Measurements from ENCODE around the gene ADSS2. TPM values are rescaled to one million over a fixed set of nuclear protein-coding genes. Genes with fewer than 3 reads are reported as not detected.

The ADSS2 gene
- total RNA-seq, 1 experiment from 2014 or later = 82.8 TPM

- CTCF ChIA-PET = no interaction called here
- peaks cover 17% of the 10 kb centered on the region for H3K9me3 Mint-ChIP-seq
- no peaks in the 10 kb centered on the region for H3K27me3 Mint-ChIP-seq (ENCODE audit: low read depth)
- H3K4me1 Mint-ChIP-seq = peaks cover 17% of the 10 kb centered on the region
- peak overlapping the region; percentile 7; the same call in 1 of the 2 replicates for H3K27ac Mint-ChIP-seq
- TF ChIP-seq ATF1 (CRISPR knock-in tag; IDR thresholded peaks at IDR 0.05) (no peak), TP53 (CRISPR knock-in tag; IDR thresholded peaks at IDR 0.05) (no peak), CREB1 (CRISPR knock-in tag; IDR thresholded peaks at IDR 0.05) (no peak), ESRRA (CRISPR knock-in tag; IDR thresholded peaks at IDR 0.05; ENCODE audit: borderline replicate concordance) (no peak), ZNF317 (CRISPR knock-in tag; IDR thresholded peaks at IDR 0.05; ENCODE audit: borderline replicate concordance, low read depth) (no peak), NFE2L1 (CRISPR knock-in tag; IDR thresholded peaks at IDR 0.05) (no peak), ZNF671 (CRISPR knock-in tag; IDR thresholded peaks at IDR 0.05) (no peak), IRF1 (CRISPR knock-in tag; IDR thresholded peaks at IDR 0.05) (no peak), TEAD1 (CRISPR knock-in tag; IDR thresholded peaks at IDR 0.05) (no peak), IRF2 (CRISPR knock-in tag; IDR thresholded peaks at IDR 0.05; ENCODE audit: borderline replicate concordance, low read depth) (no peak), ZNF263 (CRISPR knock-in tag; IDR thresholded peaks at IDR 0.05; ENCODE audit: low read depth) (no peak), CREM (CRISPR knock-in tag; IDR thresholded peaks at IDR 0.05) (no peak), ETV6 (CRISPR knock-in tag; IDR thresholded peaks at IDR 0.05) (no peak), ELF4 (CRISPR knock-in tag; IDR thresholded peaks at IDR 0.05; ENCODE audit: low read depth) (no peak), GTF2I (CRISPR knock-in tag; conservative IDR thresholded peaks at IDR 0.05) (no peak), ZNF219 (CRISPR knock-in tag; IDR thresholded peaks at IDR 0.05; ENCODE audit: borderline replicate concordance) (no peak)
- TF ChIP-seq, protein P1, sequence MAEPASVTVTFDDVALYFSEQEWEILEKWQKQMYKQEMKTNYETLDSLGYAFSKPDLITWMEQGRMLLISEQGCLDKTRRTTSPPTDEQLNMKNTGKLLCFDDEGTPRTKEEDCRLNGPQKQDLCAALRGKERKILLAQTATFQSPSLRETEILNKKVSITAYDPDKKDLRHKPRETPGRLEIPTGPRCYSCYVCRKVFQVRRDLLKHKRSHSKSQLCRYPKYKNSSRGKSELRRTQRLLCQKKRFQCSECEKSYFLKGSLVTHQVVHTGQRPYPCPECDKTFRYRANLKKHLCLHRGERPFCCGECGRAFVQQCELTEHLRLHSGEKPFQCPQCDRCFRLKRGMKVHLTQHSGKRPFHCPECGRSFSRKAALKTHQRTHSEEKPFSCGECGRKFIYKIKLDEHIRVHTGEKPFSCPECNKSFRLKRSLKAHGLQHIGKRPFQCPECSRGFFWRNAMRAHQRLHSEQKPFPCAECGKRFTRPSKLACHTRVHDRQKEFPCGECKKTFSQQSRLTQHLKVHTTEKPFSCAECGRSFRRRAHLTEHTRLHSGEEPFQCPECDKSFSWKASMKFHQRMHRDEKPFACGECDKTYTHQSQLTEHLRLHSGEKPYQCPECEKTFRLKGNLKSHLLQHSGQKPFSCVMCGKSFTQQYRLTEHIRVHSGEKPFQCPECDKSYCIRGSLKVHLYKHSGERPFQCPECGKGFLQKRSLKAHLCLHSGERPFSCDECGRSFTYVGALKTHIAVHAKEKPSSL (CRISPR knock-in tag; conservative IDR thresholded peaks at IDR 0.05) = no peak
- TF ChIP-seq, protein P2, sequence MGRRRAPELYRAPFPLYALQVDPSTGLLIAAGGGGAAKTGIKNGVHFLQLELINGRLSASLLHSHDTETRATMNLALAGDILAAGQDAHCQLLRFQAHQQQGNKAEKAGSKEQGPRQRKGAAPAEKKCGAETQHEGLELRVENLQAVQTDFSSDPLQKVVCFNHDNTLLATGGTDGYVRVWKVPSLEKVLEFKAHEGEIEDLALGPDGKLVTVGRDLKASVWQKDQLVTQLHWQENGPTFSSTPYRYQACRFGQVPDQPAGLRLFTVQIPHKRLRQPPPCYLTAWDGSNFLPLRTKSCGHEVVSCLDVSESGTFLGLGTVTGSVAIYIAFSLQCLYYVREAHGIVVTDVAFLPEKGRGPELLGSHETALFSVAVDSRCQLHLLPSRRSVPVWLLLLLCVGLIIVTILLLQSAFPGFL (CRISPR knock-in tag; IDR thresholded peaks at IDR 0.05; ENCODE audit: borderline replicate concordance) = no peak
- ATAC-seq (no peak), DNase-seq (ENCODE audit: low spot score) (no peak)
- peaks cover 19% of the 10 kb centered on the region for H3K36me3 Mint-ChIP-seq
- H3K4me3 Mint-ChIP-seq = no peak overlapping the region
- POLR2A ChIA-PET = no interaction called here
Observed at GRCh38 chr1:244397131-244397530, 54.6 kb downstream of the ADSS2 start.

DNA sequence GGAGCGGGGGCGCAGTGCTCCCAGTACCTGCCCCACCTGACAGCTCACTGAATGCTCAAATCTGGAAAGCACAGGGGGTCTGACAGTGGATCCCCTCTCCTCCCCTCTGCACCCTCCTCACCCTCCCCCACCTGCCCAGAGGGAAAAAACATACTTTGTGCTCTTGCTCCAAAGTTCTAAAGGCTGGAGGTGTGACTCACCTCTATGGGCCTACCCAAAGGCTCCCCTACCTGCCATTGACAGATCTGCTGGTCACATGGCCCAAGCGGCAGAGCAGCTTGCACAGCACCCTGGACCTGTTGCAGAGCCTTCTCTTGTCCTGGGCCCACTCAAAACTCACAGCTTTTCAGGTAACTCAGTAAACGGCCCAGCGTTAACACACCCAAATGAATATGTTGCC, 55.7 kb downstream of the ADSS2 start:
- Mint-ChIP-seq H3K36me3 (peaks cover 8% of the 10 kb centered on the region), H3K9me3 (peaks cover 8% of the 10 kb centered on the region), H3K4me1 (peaks cover 17% of the 10 kb centered on the region), H3K27me3 (ENCODE audit: low read depth) (no peaks in the 10 kb centered on the region), H3K27ac (no peak overlapping the region), H3K4me3 (no peak overlapping the region)
- ChIA-PET POLR2A (no interaction called here), CTCF (no interaction called here)
- DNase-seq (ENCODE audit: low spot score) = no peak
- TF ChIP-seq, protein P3, sequence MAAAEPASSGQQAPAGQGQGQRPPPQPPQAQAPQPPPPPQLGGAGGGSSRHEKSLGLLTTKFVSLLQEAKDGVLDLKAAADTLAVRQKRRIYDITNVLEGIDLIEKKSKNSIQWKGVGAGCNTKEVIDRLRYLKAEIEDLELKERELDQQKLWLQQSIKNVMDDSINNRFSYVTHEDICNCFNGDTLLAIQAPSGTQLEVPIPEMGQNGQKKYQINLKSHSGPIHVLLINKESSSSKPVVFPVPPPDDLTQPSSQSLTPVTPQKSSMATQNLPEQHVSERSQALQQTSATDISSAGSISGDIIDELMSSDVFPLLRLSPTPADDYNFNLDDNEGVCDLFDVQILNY (CRISPR knock-in tag; IDR thresholded peaks at IDR 0.05) = no peak
- TF ChIP-seq, protein P4, sequence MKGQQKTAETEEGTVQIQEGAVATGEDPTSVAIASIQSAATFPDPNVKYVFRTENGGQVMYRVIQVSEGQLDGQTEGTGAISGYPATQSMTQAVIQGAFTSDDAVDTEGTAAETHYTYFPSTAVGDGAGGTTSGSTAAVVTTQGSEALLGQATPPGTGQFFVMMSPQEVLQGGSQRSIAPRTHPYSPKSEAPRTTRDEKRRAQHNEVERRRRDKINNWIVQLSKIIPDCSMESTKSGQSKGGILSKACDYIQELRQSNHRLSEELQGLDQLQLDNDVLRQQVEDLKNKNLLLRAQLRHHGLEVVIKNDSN (CRISPR knock-in tag; IDR thresholded peaks at IDR 0.05) = peak; percentile 40; the same call in 1 of the 2 replicates
- peak; percentile 35 for ATAC-seq
